ENCODE measurements around the gene DIPK1B. TPM values are rescaled to one million over a fixed set of nuclear protein-coding genes. Genes with fewer than 3 reads are reported as not detected.

The DIPK1B gene
- total RNA-seq, 1 experiment from 2014 or later, result not detected

DNA sequence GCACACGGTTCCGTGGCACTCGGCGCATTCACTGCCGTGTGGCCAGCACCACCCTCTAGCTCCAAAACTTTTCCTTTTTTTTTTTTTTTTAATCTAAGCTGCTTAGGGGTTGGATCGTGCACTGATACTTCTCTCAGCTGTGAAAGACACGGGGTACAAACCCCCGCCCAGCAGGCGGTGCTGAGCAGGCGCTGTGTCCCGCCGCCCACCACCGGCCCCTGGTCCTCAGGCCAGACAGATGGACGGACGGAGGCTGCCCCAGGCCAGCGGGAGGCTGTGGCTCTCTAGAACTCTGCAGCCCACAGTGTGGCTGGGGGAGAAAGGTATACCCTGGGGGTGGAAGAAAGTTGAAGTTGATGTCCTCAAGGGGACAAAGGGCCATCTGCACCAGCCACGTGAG lies 31.3 kb upstream of the DIPK1B start:
- H3K27me3 Mint-ChIP-seq (ENCODE audit: insufficient read depth, unreplicated experiment), result no peaks in the 10 kb centered on the region
- no TSS peak for BruUV-seq (replicated peaks)
- no peaks in the 10 kb centered on the region for H3K36me3 Mint-ChIP-seq (ENCODE audit: insufficient read depth, unreplicated experiment)
- H3K4me1 Mint-ChIP-seq (ENCODE audit: insufficient read depth, unreplicated experiment), result no peaks in the 10 kb centered on the region
- ChIA-PET POLR2A (no interaction called here), CTCF (interaction anchor here (1.0 kb wide), 1 partner anchor 342 kb away, joined by 3 read pairs; no protein-coding TSS in a partner anchor)
- no peak for DNase-seq (ENCODE audit: unreplicated experiment)
- TF ChIP-seq, protein P1, sequence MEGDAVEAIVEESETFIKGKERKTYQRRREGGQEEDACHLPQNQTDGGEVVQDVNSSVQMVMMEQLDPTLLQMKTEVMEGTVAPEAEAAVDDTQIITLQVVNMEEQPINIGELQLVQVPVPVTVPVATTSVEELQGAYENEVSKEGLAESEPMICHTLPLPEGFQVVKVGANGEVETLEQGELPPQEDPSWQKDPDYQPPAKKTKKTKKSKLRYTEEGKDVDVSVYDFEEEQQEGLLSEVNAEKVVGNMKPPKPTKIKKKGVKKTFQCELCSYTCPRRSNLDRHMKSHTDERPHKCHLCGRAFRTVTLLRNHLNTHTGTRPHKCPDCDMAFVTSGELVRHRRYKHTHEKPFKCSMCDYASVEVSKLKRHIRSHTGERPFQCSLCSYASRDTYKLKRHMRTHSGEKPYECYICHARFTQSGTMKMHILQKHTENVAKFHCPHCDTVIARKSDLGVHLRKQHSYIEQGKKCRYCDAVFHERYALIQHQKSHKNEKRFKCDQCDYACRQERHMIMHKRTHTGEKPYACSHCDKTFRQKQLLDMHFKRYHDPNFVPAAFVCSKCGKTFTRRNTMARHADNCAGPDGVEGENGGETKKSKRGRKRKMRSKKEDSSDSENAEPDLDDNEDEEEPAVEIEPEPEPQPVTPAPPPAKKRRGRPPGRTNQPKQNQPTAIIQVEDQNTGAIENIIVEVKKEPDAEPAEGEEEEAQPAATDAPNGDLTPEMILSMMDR (IDR thresholded peaks at IDR 0.05; ENCODE audit: unreplicated experiment), result no peak
- no peak overlapping the region for H3K4me3 Mint-ChIP-seq (ENCODE audit: unreplicated experiment)
- intact Hi-C loops (cut with micrococcal nuclease), result no loop called here
- H3K27ac Mint-ChIP-seq (ENCODE audit: low read depth, unreplicated experiment), result no peak overlapping the region
- no peaks in the 10 kb centered on the region for H3K9me3 Mint-ChIP-seq (ENCODE audit: unreplicated experiment)

DNA sequence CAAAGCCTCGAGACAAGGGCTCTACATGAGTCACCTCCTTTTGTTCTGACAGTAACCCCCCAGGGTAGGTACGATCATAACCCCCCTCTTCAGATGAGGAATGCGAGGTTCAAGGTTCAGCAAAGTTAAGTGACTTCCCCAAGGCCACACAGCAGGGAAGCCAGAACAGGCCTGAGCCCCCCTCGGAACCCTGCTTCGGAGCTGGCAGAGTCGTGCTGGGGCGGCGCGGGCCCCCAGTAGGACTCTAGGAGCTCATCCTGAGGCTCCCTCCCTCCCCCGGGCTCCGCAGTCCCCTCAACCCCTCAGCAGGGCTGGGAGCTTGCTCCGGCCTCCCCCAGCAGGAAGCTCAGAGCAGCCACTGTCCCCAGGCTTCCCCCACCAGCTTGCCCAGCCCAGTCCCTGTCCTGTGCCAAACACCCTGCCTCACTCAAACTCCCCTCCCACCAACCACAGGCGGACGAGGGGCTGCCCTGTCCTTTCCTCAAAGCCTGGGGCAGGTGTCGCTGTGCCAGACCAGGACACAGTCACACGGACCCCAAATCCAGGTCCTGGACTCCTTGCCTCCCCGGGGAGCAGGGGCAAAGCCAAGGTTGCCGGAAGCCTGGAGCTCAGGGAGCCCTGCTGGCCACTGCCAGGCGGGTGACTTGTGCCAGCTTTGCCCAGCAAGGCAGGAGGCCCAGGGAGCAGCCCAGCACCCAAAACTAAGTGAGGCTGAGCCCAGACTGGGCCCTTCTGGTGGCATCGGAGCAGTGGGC lies 30.2 kb upstream of the DIPK1B start:
- intact Hi-C loops (cut with micrococcal nuclease), result no loop called here
- Mint-ChIP-seq H3K27ac (ENCODE audit: low read depth, unreplicated experiment) (no peak overlapping the region), H3K4me1 (ENCODE audit: insufficient read depth, unreplicated experiment) (no peaks in the 10 kb centered on the region), H3K27me3 (ENCODE audit: insufficient read depth, unreplicated experiment) (no peaks in the 10 kb centered on the region), H3K4me3 (ENCODE audit: unreplicated experiment) (no peak overlapping the region), H3K9me3 (ENCODE audit: unreplicated experiment) (no peaks in the 10 kb centered on the region), H3K36me3 (ENCODE audit: insufficient read depth, unreplicated experiment) (no peaks in the 10 kb centered on the region)
- TF ChIP-seq, protein P1 (IDR thresholded peaks at IDR 0.05; ENCODE audit: unreplicated experiment), result no peak
- BruUV-seq (replicated peaks), result no TSS peak
- no peak for DNase-seq (ENCODE audit: unreplicated experiment)
- ChIA-PET CTCF (interaction anchor here (1.0 to 4.0 kb wide), 3 partner anchors 10 to 343 kb away, joined by 3 to 22 read pairs (median 3); no protein-coding TSS in a partner anchor), POLR2A (interaction anchor here (0.6 kb wide), 1 partner anchor 11 kb away, joined by 3 read pairs; no protein-coding TSS in a partner anchor)

DNA sequence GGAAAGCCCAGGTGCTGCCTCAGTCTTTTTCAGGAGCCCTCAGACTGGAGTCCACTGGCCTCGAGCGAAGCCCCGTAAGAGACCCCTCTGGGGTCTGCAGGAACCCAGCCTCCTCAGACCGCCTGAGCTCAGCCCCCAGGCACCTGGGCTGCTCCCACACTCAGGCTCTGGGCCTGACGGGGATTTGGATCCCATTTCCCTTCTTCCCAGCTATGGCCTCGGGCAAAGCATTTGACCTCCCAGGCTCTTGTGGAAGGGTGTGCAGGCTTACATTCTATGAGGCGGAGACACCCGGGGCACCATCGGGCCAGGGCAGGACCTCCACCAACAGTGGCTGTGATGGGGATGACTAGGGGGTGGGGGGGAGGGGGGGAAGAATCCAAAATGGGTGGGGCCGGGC lies 29.7 kb upstream of the DIPK1B start:
- Mint-ChIP-seq H3K27me3 (ENCODE audit: insufficient read depth, unreplicated experiment) (no peaks in the 10 kb centered on the region), H3K9me3 (ENCODE audit: unreplicated experiment) (no peaks in the 10 kb centered on the region), H3K4me1 (ENCODE audit: insufficient read depth, unreplicated experiment) (no peaks in the 10 kb centered on the region), H3K27ac (ENCODE audit: low read depth, unreplicated experiment) (no peak overlapping the region), H3K4me3 (ENCODE audit: unreplicated experiment) (no peak overlapping the region), H3K36me3 (ENCODE audit: insufficient read depth, unreplicated experiment) (no peaks in the 10 kb centered on the region)
- ChIA-PET POLR2A (no interaction called here), CTCF (interaction anchor here (1.2 to 4.0 kb wide), 2 partner anchors 10 to 11 kb away, joined by 3 to 22 read pairs; no protein-coding TSS in a partner anchor)
- intact Hi-C loops (cut with micrococcal nuclease), result no loop called here
- BruUV-seq (replicated peaks), result no TSS peak
- TF ChIP-seq, protein P1 (IDR thresholded peaks at IDR 0.05; ENCODE audit: unreplicated experiment), result no peak
- no peak for DNase-seq (ENCODE audit: unreplicated experiment)

DNA sequence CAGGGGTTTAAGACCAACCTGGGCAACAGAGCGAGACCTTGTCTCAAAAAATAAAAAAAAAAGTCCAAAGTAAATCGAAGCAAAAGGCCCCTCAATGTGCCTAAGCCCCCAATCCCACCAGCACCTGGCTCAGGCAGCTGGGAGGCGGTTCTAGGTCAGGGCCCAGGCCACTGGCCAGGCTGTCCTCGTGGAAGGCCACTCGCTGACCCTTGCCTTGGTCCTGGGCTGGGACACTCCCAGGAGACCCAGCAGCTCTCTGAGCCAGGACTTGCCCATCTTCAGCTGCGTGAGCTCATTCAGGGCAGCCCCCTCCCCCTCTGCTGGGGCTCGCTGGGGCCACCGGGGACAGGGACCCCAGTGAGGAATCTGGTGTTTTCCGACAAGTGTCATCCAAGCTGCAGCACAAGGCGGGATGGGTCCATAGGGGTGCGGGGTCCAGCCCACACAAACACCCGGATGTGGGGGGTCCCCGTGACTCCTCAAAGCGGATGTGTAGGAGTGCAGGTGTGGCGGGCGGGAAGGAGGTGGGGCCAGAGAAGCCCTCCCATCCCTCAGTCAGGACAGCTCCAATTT lies 29.1 kb upstream of the DIPK1B start:
- intact Hi-C loops (cut with micrococcal nuclease), result no loop called here
- CTCF ChIA-PET, result interaction anchor here (1.3 to 4.0 kb wide), 2 partner anchors 10 to 11 kb away, joined by 6 to 22 read pairs; no protein-coding TSS in a partner anchor
- TF ChIP-seq, protein P1 (IDR thresholded peaks at IDR 0.05; ENCODE audit: unreplicated experiment), result no peak
- BruUV-seq (replicated peaks), result no TSS peak
- POLR2A ChIA-PET, result no interaction called here
- H3K27ac Mint-ChIP-seq (ENCODE audit: low read depth, unreplicated experiment), result no peak overlapping the region
- no peak for DNase-seq (ENCODE audit: unreplicated experiment)
- no peaks in the 10 kb centered on the region for H3K4me1 Mint-ChIP-seq (ENCODE audit: insufficient read depth, unreplicated experiment)
- no peaks in the 10 kb centered on the region for H3K9me3 Mint-ChIP-seq (ENCODE audit: unreplicated experiment)
- no peaks in the 10 kb centered on the region for H3K27me3 Mint-ChIP-seq (ENCODE audit: insufficient read depth, unreplicated experiment)
- no peaks in the 10 kb centered on the region for H3K36me3 Mint-ChIP-seq (ENCODE audit: insufficient read depth, unreplicated experiment)
- no peak overlapping the region for H3K4me3 Mint-ChIP-seq (ENCODE audit: unreplicated experiment)

Measured in MCF 10A (cell line).